Naive B cell (primary cell): ENCODE results near the gene OR52B6. TPM values are rescaled to one million over a fixed set of nuclear protein-coding genes. Genes with fewer than 3 reads are reported as not detected.

Experiments used
- polyA plus RNA-seq, 6 donors: library from polyadenylated mRNA; unstranded; fragments of 300-500 nt; fragmentation: Illumina TruSeq; gene quantifications; one replicate each; pipeline ENCODE4 v1.2.3, GENCODE V29; 2021; ENCODE audit warnings: low read depth in 6 of 6

OR52B6 gene
- polyA plus RNA-seq, 6 donors from 2014 or later, result 0.33 TPM; not detected in 5

Other genes with a start within 250 kb of the OR52B6 start
- not detected for gene OR51B5, start 237.4 kb upstream of the OR52B6 start, polyA plus RNA-seq
- gene OR51B6, start 229.4 kb upstream of the OR52B6 start, polyA plus RNA-seq, result not detected
- not detected for gene OR51M1, start 197.1 kb upstream of the OR52B6 start, polyA plus RNA-seq
- not detected for gene OR51Q1, start 158.8 kb upstream of the OR52B6 start, polyA plus RNA-seq
- not detected for gene OR51I1, start 139.4 kb upstream of the OR52B6 start, polyA plus RNA-seq
- not detected for gene OR51I2, start 131.6 kb upstream of the OR52B6 start, polyA plus RNA-seq
- not detected for gene OR52D1, start 92.2 kb upstream of the OR52B6 start, polyA plus RNA-seq
- not detected for gene UBQLN3, start 70.9 kb upstream of the OR52B6 start, polyA plus RNA-seq
- under 1 TPM in 1 of 6 donors, not detected in 5; 0.39 TPM for gene UBQLNL, start 64.2 kb upstream of the OR52B6 start, polyA plus RNA-seq
- not detected for gene OR52H1, start 32.3 kb upstream of the OR52B6 start, polyA plus RNA-seq
- under 1 TPM in 1 of 6 donors, not detected in 5; 0.22 TPM for gene TRIM6, start 15.8 kb downstream of the OR52B6 start, polyA plus RNA-seq
- gene TRIM34, start 44.1 kb downstream of the OR52B6 start, polyA plus RNA-seq, result 10 to 100 TPM; 25.3 to 58.5 (median 30.8) TPM
- gene TRIM5, start 104.2 kb downstream of the OR52B6 start, polyA plus RNA-seq, result 10 to 100 TPM in 1 of 6 donors, 1 to 10 TPM in 5; 5.0 to 10.2 (median 7.9) TPM
- 100 to 1,000 TPM; 178 to 300 (median 241) TPM for gene TRIM22, start 108.9 kb downstream of the OR52B6 start, polyA plus RNA-seq
- gene OR56B1, start 155.6 kb downstream of the OR52B6 start, polyA plus RNA-seq, result under 1 TPM in 5 of 6 donors, not detected in 1; 0.16 to 0.32 (median 0.18) TPM
- gene OR52N4, start 173.4 kb downstream of the OR52B6 start, polyA plus RNA-seq, result 1 to 10 TPM in 2 of 6 donors, under 1 TPM in 2, not detected in 2; 0.49 to 1.1 (median 0.87) TPM
- under 1 TPM in 1 of 6 donors, not detected in 5; 0.20 TPM for gene OR52N5, start 202.5 kb downstream of the OR52B6 start, polyA plus RNA-seq
- not detected for gene OR52N1, start 210.4 kb downstream of the OR52B6 start, polyA plus RNA-seq
- not detected for gene OR52N2, start 228.0 kb downstream of the OR52B6 start, polyA plus RNA-seq